ENCODE data around the gene PTCH1. TPM values are rescaled to one million over a fixed set of nuclear protein-coding genes. Genes with fewer than 3 reads are reported as not detected.

Gene PTCH1
- polyA plus RNA-seq, 3 donors from 2014 or later = 3.7 to 30.6 (median 16.1) TPM

GRCh38 chr9:95509851-95510708 lies 6.7 kb downstream of the PTCH1 start:
- Mint-ChIP-seq H3K27me3 (ENCODE audit: low read depth in 3 of 3) (peaks cover 30 to 53% (median 32%) of the 10 kb centered on the region in 3 donors), H3K4me3 (peak overlapping the region; percentile 92 to 98 (median 98)), H3K4me1 (peaks cover 52 to 67% of the 10 kb centered on the region in 2 donors), H3K27ac (peak overlapping the region; percentile 83 to 95 (median 90)), H3K9me3 (no peaks in the 10 kb centered on the region), H3K36me3 (no peaks in the 10 kb centered on the region)
- DNase-seq = no peak

GRCh38 chr9:95508968-95509850 lies 7.6 kb downstream of the PTCH1 start:
- H3K4me3 Mint-ChIP-seq = peak overlapping the region; percentile 92 to 98 (median 98)
- H3K9me3 Mint-ChIP-seq = no peaks in the 10 kb centered on the region
- DNase-seq = peak; percentile 60 to 77 (median 62)
- peak overlapping the region; percentile 81 to 95 (median 88) for H3K27ac Mint-ChIP-seq
- H3K27me3 Mint-ChIP-seq (ENCODE audit: low read depth in 3 of 3) = peaks cover 32 to 55% (median 34%) of the 10 kb centered on the region in 3 donors
- no peaks in the 10 kb centered on the region for H3K36me3 Mint-ChIP-seq
- peaks cover 54 to 72% of the 10 kb centered on the region in 2 donors for H3K4me1 Mint-ChIP-seq

- peaks cover 54 to 74% of the 10 kb centered on the region in 2 donors for H3K4me1 Mint-ChIP-seq
These were observed 8.4 kb downstream of the PTCH1 start for GRCh38 chr9:95508242-95508967.

GRCh38 chr9:95507464-95508241 lies 9.1 kb downstream of the PTCH1 start:
- peaks cover 55 to 74% of the 10 kb centered on the region in 2 donors for H3K4me1 Mint-ChIP-seq
- DNase-seq = peak; percentile 63 to 71 (median 64)
- no peaks in the 10 kb centered on the region for H3K9me3 Mint-ChIP-seq
- H3K27ac Mint-ChIP-seq = peak overlapping the region; percentile 85 to 96 (median 92)
- H3K27me3 Mint-ChIP-seq (ENCODE audit: low read depth in 3 of 3) = peaks cover 31 to 54% (median 31%) of the 10 kb centered on the region in 3 donors
- peak overlapping the region; percentile 94 to 100 (median 95) for H3K4me3 Mint-ChIP-seq
- peaks cover 0 to 3% (median 0%) of the 10 kb centered on the region in 3 donors for H3K36me3 Mint-ChIP-seq

More at GRCh38 chr9:95508242-95508967, 8.4 kb downstream of the PTCH1 start:
- H3K27me3 Mint-ChIP-seq (ENCODE audit: low read depth in 3 of 3) = peaks cover 31 to 57% (median 31%) of the 10 kb centered on the region in 3 donors
- H3K9me3 Mint-ChIP-seq = no peaks in the 10 kb centered on the region
- H3K36me3 Mint-ChIP-seq = peaks cover 0 to under 1% (median 0%) of the 10 kb centered on the region in 3 donors
- peak overlapping the region in 1 of 6 donors; percentile 85 for H3K27ac Mint-ChIP-seq
- DNase-seq = peak in 1 of 3 donors; percentile 34
- peak overlapping the region; percentile 94 to 100 (median 95) for H3K4me3 Mint-ChIP-seq

GRCh38 chr9:95506678-95507463 lies 9.9 kb downstream of the PTCH1 start:
- DNase-seq = peak; percentile 56 to 65 (median 60)
- H3K36me3 Mint-ChIP-seq = peaks cover 0 to 3% (median 0%) of the 10 kb centered on the region in 3 donors
- peak overlapping the region; percentile 94 to 100 (median 95) for H3K4me3 Mint-ChIP-seq
- H3K27ac Mint-ChIP-seq = peak overlapping the region; percentile 85 to 96 (median 92)
- H3K27me3 Mint-ChIP-seq (ENCODE audit: low read depth in 3 of 3) = peaks cover 31 to 51% (median 31%) of the 10 kb centered on the region in 3 donors
- no peaks in the 10 kb centered on the region for H3K9me3 Mint-ChIP-seq
- peaks cover 55 to 74% of the 10 kb centered on the region in 2 donors for H3K4me1 Mint-ChIP-seq

GRCh38 chr9:95506428-95506677 lies 10.4 kb downstream of the PTCH1 start:
- Mint-ChIP-seq H3K4me3 (peak overlapping the region; percentile 94 to 100 (median 95)), H3K27ac (peak overlapping the region; percentile 82 to 96 (median 91)), H3K36me3 (peaks cover 0 to 3% (median 0%) of the 10 kb centered on the region in 3 donors), H3K27me3 (ENCODE audit: low read depth in 3 of 3) (peaks cover 28 to 47% (median 29%) of the 10 kb centered on the region in 3 donors), H3K9me3 (no peaks in the 10 kb centered on the region), H3K4me1 (peaks cover 55 to 74% of the 10 kb centered on the region in 2 donors)
- DNase-seq = peak in 2 of 3 donors; percentile 42 to 59

- Mint-ChIP-seq H3K4me3 (peak overlapping the region; percentile 94 to 100 (median 95)), H3K36me3 (peaks cover 0 to 3% (median 3%) of the 10 kb centered on the region in 3 donors), H3K27ac (peak overlapping the region; percentile 85 to 96 (median 91)), H3K9me3 (no peaks in the 10 kb centered on the region), H3K4me1 (peaks cover 59 to 76% of the 10 kb centered on the region in 2 donors), H3K27me3 (ENCODE audit: low read depth in 3 of 3) (peaks cover 27 to 46% (median 27%) of the 10 kb centered on the region in 3 donors)
- DNase-seq = peak; percentile 44 to 58 (median 50)
These were observed 10.9 kb downstream of the PTCH1 start for GRCh38 chr9:95505717-95506427.

GRCh38 chr9:95505072-95505716 lies 11.6 kb downstream of the PTCH1 start:
- Mint-ChIP-seq H3K9me3 (no peaks in the 10 kb centered on the region), H3K27ac (peak overlapping the region; percentile 70 to 89 (median 86)), H3K36me3 (peaks cover 0 to 3% (median 3%) of the 10 kb centered on the region in 3 donors), H3K4me1 (peaks cover 59 to 77% of the 10 kb centered on the region in 2 donors), H3K27me3 (ENCODE audit: low read depth in 3 of 3) (peaks cover 23 to 41% (median 24%) of the 10 kb centered on the region in 3 donors), H3K4me3 (peak overlapping the region; percentile 87 to 93 (median 93))
- DNase-seq = no peak

GRCh38 chr9:95504053-95504963 lies 12.5 kb downstream of the PTCH1 start:
- H3K27me3 Mint-ChIP-seq (ENCODE audit: low read depth in 3 of 3) = peaks cover 17 to 32% (median 20%) of the 10 kb centered on the region in 3 donors
- peak overlapping the region in 5 of 6 donors; percentile 37 to 85 (median 70) for H3K27ac Mint-ChIP-seq
- peak overlapping the region; percentile 87 to 93 (median 93) for H3K4me3 Mint-ChIP-seq
- no peaks in the 10 kb centered on the region for H3K9me3 Mint-ChIP-seq
- peaks cover 57 to 73% of the 10 kb centered on the region in 2 donors for H3K4me1 Mint-ChIP-seq
- H3K36me3 Mint-ChIP-seq = peaks cover 0 to 3% (median 3%) of the 10 kb centered on the region in 3 donors
- DNase-seq = no peak

GRCh38 chr9:95503369-95503768 lies 13.4 kb downstream of the PTCH1 start:
- Mint-ChIP-seq H3K27ac (peak overlapping the region in 4 of 6 donors; percentile 21 to 71 (median 34)), H3K9me3 (no peaks in the 10 kb centered on the region), H3K4me3 (peak overlapping the region; percentile 5 to 76 (median 54)), H3K27me3 (ENCODE audit: low read depth in 3 of 3) (peaks cover 14 to 27% (median 15%) of the 10 kb centered on the region in 3 donors), H3K4me1 (peaks cover 62 to 78% of the 10 kb centered on the region in 2 donors), H3K36me3 (peaks cover 0 to 3% (median 3%) of the 10 kb centered on the region in 3 donors)
- DNase-seq = no peak

Measured in immature natural killer cell (primary cell).